ENCODE data around the gene CERS3. TPM values are rescaled to one million over a fixed set of nuclear protein-coding genes. Genes with fewer than 3 reads are reported as not detected.

Gene CERS3
- total RNA-seq, 4 donors from 2014 or later, result not detected

DNA sequence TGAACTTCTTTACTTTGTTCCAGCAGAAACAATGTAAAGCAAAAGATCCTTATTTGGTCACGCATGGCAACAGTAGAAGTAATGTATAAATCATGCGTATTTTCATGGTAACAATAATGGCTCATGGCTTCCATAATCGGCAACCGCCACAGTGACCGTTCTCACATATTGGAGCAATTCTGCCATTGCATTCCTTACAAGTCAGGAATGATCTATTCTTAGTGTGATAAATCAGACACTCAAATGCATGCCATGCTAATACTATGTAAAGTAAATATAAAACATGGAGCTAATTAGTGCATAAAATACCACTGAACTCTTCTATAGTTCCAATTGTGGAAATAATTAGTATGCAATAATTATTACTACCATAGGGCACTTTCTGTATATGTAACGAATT lies 13.5 kb upstream of the CERS3 start:
- Histone ChIP-seq H3K27me3 (peaks cover 10% of the 10 kb centered on the region), H3K4me1 (no peaks in the 10 kb centered on the region), H3K9me3 (no peaks in the 10 kb centered on the region), H3K4me3 (no peak overlapping the region), H3K27ac (no peak overlapping the region), H3K36me3 (no peaks in the 10 kb centered on the region)
- intact Hi-C loops (cut with DNase I; ENCODE audit: low total_unique reads), result no loop called here
- WGBS, 2 donors (ENCODE audit: low coverage in 1 of 2), result 81 to 93% methylated on average over 3 to 6 of the region's 6 CpGs
- TF ChIP-seq EP300 (IDR thresholded peaks at IDR 0.05; ENCODE audit: low read depth), result no peak
- TF ChIP-seq POLR2AphosphoS5 (IDR thresholded peaks at IDR 0.05), result no peak
- TF ChIP-seq POLR2A (IDR thresholded peaks at IDR 0.05), result no peak
- TF ChIP-seq, protein P1, sequence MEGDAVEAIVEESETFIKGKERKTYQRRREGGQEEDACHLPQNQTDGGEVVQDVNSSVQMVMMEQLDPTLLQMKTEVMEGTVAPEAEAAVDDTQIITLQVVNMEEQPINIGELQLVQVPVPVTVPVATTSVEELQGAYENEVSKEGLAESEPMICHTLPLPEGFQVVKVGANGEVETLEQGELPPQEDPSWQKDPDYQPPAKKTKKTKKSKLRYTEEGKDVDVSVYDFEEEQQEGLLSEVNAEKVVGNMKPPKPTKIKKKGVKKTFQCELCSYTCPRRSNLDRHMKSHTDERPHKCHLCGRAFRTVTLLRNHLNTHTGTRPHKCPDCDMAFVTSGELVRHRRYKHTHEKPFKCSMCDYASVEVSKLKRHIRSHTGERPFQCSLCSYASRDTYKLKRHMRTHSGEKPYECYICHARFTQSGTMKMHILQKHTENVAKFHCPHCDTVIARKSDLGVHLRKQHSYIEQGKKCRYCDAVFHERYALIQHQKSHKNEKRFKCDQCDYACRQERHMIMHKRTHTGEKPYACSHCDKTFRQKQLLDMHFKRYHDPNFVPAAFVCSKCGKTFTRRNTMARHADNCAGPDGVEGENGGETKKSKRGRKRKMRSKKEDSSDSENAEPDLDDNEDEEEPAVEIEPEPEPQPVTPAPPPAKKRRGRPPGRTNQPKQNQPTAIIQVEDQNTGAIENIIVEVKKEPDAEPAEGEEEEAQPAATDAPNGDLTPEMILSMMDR (IDR thresholded peaks at IDR 0.05), result no peak
- in situ Hi-C loops (cut with MboI; ENCODE audit: low pct_ligation_motif_present in 1 of 4, low pct_unique_long_range_greater_than_20kb in 1 of 4, low sequenced_read_pairs in 3 of 4), result no loop called here
- no peak for DNase-seq

DNA sequence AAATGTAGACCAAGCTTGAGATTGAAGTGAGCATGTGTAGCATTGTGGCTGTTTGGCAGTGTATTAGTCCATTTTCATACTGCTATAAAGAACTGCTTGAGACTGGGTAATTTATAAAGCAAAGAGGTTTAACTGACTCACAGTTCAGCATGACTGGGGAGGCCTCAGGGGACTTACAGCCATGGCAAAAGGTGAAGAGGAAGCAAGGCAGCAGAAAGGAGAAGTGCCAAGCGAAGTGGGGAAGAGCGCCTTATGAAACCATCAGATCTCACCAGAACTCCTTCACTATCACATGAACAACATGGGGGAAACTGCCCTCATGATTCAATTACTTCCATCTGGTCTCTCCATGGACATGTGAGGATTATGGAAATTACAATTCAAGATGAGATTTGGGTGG lies 8.6 kb upstream of the CERS3 start:
- Histone ChIP-seq H3K9me3 (no peaks in the 10 kb centered on the region), H3K4me1 (no peaks in the 10 kb centered on the region), H3K36me3 (no peaks in the 10 kb centered on the region), H3K4me3 (no peak overlapping the region), H3K27ac (no peak overlapping the region), H3K27me3 (no peaks in the 10 kb centered on the region)
- 25 to 35% methylated on average over 2 of the region's 2 CpGs for WGBS, 2 donors (ENCODE audit: low coverage in 1 of 2)
- in situ Hi-C loops (cut with MboI; ENCODE audit: low pct_ligation_motif_present in 1 of 4, low pct_unique_long_range_greater_than_20kb in 1 of 4, low sequenced_read_pairs in 3 of 4) (no loop called here), intact Hi-C loops (cut with DNase I; ENCODE audit: low total_unique reads) (no loop called here)
- DNase-seq, result no peak
- TF ChIP-seq EP300 (IDR thresholded peaks at IDR 0.05; ENCODE audit: low read depth), result no peak
- TF ChIP-seq, protein P1 (IDR thresholded peaks at IDR 0.05), result no peak
- no peak for TF ChIP-seq POLR2AphosphoS5 (IDR thresholded peaks at IDR 0.05)
- TF ChIP-seq POLR2A (IDR thresholded peaks at IDR 0.05), result no peak

DNA sequence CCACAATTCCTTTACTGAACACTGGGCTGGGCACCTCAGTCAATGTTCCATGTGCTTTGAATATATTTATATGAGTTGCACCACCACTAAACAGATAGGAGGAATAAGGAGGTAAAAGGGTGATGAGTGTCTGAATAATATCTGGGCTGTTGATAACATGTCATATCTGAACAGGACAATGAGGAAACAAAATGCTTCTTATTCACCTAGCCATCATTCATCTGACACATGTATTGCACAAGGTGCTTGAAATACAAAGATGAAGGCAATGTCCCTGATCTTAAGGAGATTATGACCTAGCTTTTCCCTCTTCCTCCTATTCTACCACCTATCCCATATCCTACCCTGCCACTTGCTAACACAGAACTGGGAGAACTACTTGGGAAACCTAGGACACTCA lies 8.0 kb upstream of the CERS3 start:
- DNase-seq, result no peak
- Histone ChIP-seq H3K36me3 (no peaks in the 10 kb centered on the region), H3K27me3 (no peaks in the 10 kb centered on the region), H3K4me3 (no peak overlapping the region), H3K4me1 (no peaks in the 10 kb centered on the region), H3K9me3 (no peaks in the 10 kb centered on the region), H3K27ac (no peak overlapping the region)
- in situ Hi-C loops (cut with MboI; ENCODE audit: low pct_ligation_motif_present in 1 of 4, low pct_unique_long_range_greater_than_20kb in 1 of 4, low sequenced_read_pairs in 3 of 4), result no loop called here
- intact Hi-C loops (cut with DNase I; ENCODE audit: low total_unique reads), result no loop called here
- TF ChIP-seq, protein P1 (IDR thresholded peaks at IDR 0.05), result no peak
- no peak for TF ChIP-seq POLR2A (IDR thresholded peaks at IDR 0.05)
- no peak for TF ChIP-seq EP300 (IDR thresholded peaks at IDR 0.05; ENCODE audit: low read depth)
- no peak for TF ChIP-seq POLR2AphosphoS5 (IDR thresholded peaks at IDR 0.05)

DNA sequence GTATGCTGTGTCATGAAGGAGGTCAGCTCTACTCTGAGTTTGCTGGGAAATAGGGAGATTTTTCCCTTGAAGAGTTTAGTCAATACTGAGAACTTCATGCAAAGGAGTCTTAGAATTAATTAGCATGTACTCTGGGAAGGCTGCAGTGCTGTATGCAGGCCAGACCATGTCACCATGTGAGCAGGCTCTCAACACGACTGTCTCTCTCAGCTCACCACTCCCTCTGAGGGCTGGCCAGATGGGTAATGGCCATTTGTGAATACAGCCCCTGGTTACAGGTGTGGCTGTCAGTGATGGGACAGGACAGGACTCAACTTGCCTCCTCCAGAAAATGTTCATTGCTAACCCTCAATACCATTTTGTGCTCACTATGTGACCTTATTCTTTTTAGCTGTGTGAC lies 5.1 kb upstream of the CERS3 start:
- Histone ChIP-seq H3K4me3 (no peak overlapping the region), H3K27me3 (no peaks in the 10 kb centered on the region), H3K9me3 (no peaks in the 10 kb centered on the region), H3K36me3 (no peaks in the 10 kb centered on the region), H3K4me1 (no peaks in the 10 kb centered on the region), H3K27ac (no peak overlapping the region)
- TF ChIP-seq POLR2A (IDR thresholded peaks at IDR 0.05), result no peak
- TF ChIP-seq, protein P1 (IDR thresholded peaks at IDR 0.05), result no peak
- in situ Hi-C loops (cut with MboI; ENCODE audit: low pct_ligation_motif_present in 1 of 4, low pct_unique_long_range_greater_than_20kb in 1 of 4, low sequenced_read_pairs in 3 of 4) (no loop called here), intact Hi-C loops (cut with DNase I; ENCODE audit: low total_unique reads) (no loop called here)
- DNase-seq, result no peak
- 43% methylated on average over 1 of the region's 1 CpG; no CpG with 5 or more reads in 1 of the 2 donors for WGBS, 2 donors (ENCODE audit: low coverage in 1 of 2)
